HG03196 (cell line): ENCODE measurements around the gene IDH3B.
"Not testable (repeated sequence)": the region's sequence is repeated elsewhere in the genome, so short reads cannot be mapped to it uniquely, and the experiment has no call there.

ENCODE experiments used
- ATAC-seq: cut with Tn5 transposase; IDR thresholded peaks from one replicate; pipeline ENCODE4 v1.9.1; 2021; ENCODE audit not compliant: unreplicated experiment

The IDH3B gene

DNA sequence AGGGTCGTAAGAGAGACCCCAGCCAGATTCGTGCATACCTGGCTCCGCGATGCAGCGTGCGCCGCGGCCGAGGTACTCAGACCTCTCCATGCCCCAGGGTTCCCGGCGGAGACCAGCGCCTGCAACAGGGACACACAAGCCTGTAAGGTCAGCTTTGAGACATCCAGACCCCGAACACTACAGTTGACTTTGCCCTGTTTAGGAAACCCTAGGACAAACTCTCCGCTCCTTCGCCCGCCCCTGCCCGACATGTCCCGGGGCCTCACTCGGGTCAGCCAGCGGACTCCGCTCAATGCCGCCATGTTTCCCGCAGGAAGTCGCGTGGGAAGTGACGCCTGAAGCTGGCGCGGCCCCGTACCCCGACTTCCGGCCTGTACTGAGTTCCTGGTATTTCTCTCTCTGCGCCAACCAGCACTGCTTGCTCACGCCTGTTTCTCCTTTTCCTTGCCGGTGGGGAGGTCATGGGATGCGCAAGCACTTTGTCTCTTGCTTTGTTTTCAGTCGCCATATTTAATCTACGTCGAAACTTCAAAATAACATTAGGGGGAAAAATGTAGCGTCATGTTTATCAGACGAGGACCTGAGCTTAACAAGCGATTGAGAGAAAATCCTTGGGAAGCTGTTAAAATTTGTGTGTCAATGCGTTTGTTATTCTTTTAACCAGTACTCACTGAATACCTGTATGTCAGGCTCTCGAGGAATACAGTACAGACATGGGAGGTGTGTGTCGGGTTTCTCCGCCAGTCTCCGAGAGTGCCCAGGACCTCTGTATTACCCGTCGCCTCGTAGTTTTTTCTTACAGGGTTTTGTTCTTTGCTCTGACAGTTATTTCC is at the start of gene IDH3B:
TSS of gene IDH3B (minus strand) at position 330 of the 833 bp plus-strand sequence. CDS start at position 302, 28 bp downstream.
- peak; percentile 81 for ATAC-seq

DNA sequence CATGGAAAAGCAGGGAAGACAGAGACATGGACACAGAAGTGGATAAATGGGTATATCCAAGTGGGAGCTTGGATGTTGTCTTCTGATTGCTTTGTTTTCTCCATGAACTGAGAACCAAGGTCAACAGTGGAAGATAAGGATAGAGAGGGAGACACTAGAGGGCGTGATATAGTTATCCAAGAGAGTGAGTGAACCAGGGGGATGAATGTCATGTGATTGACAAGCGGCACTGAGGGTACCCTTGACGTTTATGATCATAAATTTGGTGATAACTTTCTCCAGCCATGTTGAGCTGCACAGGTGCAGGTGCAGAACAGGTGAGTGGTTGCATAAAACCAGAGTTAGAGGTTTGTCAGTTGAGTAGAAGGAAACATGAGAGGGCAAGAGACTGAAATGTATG is 49.3 kb upstream of the IDH3B start:
- ATAC-seq, result no peak

DNA sequence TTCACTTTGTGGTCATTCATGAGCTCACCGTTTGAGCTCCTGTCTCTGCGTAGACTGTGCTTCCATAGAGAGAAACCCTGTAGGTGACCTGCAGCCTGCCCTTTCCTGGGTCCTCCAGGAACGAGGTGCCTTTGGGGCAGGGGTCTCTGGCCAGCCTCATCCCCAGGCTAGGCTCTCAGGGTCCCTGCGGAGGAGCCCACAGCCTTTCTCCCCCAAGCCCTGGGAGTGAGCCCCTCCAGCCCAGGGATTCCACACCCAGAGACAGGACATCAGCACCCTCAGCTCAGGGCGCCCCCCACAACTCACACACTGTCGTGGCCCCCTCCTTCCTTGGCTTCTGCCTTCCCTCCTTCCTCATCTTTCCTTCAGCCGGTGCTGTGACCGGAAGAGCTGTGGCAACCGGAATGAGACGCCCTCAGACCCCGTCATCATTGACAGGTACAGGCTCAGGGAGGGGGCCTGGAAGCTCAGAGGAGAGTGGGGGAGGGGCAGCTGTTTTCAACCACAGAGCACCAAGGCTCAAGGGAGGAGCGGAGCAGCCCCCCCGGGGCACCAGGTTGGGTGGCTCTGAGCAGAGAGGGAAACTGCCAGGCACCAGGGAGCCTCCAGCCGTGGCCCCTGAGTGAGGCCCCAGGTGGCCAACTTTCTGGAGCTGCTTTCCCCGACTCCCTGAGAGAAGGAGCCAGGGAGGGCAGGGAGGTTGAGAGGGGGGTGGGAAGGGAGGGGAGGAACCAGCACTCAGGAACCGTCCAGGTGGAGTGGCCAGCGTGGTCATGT is 45.4 kb upstream of the IDH3B start:
- ATAC-seq, result no peak

DNA sequence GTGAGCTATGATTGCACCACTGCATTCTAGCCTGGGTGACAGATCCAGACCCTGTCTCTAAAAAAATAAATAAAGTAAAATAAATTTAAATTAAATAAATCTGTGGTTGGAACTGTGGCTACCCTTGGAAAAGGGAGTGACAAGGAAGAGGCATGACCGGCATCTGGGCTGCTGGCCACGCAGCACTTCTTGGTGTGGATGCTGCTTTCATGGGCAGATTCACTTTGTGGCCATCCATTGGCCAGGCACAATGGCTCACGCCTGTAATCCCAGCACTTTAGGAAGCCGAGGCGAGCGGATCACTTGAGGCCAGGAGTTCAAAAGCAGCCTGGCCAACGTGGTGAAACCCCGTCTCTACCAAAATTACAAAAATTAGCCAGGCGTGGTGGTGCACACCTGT is 44.6 kb upstream of the IDH3B start:
- no peak for ATAC-seq

DNA sequence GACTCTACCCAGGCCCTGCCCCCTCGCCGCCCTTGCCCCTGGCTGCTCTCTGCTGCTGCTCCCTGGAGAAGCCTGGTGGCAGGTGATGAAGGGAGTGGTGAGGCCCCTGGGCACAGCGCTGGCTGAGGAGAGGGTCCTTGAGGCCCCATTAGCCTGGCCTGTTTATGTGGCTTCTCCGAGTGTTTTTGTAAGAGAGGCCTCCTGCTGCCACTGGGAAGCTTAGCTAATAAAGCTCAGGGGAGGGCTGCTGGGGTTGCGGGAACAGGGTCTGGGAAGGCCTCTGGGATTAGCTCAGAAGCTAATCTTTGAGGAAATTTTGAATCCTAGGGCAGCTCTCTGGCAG is 44.0 kb upstream of the IDH3B start:
- ATAC-seq, result no peak

DNA sequence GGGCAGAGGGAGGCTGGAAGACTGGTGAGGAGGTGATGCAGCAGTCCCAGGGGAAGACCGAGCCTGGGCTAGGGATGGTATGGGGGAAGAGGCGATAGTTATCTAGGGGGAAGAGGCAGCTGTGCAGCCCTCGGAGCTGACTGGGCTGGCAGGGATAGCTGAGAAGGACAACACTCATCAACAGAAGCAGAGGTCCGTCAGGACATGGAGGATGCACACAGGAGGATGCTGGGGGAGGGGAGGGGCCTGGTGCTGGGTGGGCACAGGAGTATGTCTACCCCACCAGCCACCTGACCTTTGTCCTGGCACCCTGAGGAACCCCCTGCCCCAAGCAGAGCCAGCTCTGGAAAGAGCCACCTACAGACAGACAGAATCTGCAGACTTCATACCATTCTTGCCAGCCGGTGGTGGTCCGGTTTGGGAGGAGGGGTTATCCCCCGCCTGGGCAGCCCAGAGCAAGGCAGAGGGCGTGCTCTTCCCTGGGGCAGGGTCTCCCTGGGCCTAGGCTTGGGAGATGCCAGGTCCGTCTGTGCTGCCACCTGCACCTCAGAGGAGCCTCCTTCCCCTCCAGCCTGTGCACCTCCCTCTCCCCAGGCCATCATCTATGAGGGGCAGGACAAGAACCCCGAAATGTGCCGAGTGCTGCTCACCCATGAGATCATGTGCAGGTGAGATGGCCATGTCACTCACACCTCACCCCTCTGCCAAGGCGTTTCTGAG is 43.5 kb upstream of the IDH3B start:
- no peak for ATAC-seq

DNA sequence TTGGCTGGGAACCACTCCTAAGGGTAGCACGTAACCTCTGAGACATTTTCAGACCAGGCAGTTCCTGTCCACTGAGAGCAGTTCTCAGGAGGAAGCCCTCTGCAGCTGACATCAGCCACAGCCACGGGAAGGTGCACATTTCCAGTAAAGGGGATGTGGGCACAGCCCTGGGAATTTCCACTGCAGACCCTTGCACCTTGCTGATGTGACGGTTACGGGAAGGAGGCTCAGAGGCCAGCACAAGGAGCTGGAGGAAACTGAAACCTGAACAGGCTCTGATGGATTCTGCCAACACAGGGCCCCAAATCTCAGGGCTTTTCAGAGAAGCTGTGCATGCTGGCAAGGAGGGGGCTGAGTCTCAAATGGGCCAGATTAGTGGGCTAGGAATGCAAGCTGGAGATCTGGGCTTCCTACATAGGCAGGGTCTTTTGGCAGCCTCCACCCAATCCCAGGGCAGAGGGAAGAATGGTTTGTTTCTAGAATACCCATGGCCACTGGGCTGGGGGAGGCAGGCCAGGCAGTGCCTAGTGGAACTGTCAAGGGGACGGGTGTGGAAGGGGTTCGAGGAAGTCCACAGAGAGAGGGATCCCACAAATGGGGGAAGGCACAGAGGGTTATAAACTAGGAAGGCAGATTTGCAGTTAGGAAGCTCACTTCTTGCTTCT is 42.8 kb upstream of the IDH3B start:
- no peak for ATAC-seq

DNA sequence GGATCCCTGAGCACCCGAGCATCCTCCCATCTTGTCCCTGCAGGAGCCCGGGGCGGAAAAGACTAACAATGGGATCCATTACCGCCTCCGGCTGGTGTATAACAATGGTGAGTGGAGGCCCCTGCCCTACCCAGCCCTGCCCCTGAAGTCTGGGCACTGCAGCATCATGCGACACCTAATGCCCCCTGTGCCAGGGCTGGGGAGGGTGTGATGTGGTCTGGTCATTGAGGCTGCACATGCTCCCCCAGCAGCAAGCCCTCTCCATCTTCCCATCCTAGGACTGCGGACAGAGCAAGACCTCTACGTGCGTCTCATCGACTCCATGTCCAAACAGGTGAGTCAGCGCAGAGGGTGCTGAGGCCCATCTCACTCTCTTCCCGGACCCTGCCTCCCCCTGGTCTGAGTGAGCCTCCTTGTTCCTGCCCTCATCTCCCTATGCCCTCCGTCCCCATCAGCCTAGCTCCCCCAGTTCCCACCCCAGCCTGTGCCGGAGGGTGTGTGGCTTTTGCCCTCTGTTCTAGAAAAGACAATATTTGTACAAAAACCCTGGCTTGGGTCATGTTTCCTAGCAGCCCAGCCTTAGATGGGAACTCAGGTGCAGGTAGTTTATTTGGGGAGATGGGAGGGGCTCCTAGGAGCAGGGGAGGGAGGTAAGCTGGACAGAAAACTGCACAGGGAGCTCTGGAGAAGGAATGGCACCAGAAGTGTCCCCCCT is 42.1 kb upstream of the IDH3B start:
- no peak for ATAC-seq

DNA sequence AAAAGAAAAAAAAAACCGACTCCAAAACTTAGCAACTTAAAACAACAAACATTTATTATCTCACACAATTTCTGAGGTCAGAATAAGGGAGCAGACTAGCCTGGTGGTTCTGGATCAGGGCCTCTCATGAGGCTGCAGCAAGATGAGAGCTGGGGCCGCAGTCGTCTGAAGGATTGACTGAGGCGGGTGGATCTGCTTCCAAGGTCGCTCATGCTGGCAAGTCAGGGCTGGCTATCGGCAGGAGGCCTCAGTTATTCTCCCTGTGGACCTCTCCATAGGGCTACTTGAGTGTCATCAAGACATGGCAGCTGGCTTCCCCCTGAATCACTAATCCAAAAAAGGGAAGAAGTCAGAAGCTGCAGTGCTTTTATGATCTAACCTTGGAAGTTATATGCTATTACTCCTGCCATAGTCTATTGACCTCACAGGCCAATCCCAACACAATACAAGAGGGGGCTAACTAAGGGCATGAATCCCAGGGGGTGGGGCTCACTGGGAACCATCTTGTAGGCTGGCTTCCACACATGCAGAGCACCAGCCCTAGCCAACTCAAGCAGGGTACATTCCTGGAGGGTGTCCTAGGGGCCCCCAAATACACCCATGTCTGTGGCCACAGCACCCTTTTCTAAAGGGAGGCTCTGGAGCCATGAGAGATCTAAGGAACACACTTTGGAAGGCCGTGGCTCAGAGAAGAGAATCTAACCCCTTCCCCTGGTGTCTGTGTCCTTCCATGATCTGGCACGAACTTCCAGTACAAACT is 39.9 kb upstream of the IDH3B start:
- no peak for ATAC-seq

DNA sequence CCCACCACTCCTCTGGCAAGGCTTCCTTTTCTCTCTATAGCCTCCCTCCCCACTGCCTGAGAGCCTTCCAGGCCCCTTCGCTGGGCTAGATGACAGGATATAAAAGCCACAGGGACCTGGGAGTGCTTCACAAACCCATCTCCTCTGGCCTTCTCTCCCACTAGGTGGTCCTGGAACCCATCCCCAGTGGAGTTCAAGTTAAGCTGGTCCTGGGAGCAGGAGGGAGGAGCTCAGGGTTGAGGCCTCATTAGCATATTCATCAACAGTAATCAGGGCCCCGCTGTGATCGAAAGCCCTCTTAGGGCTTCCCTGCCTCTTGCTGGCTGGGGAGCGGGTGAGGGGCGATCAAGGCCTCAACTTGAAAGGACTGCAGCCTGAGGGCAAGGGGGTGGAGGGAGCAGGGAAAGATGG is 37.7 kb upstream of the IDH3B start:
- no peak for ATAC-seq

DNA sequence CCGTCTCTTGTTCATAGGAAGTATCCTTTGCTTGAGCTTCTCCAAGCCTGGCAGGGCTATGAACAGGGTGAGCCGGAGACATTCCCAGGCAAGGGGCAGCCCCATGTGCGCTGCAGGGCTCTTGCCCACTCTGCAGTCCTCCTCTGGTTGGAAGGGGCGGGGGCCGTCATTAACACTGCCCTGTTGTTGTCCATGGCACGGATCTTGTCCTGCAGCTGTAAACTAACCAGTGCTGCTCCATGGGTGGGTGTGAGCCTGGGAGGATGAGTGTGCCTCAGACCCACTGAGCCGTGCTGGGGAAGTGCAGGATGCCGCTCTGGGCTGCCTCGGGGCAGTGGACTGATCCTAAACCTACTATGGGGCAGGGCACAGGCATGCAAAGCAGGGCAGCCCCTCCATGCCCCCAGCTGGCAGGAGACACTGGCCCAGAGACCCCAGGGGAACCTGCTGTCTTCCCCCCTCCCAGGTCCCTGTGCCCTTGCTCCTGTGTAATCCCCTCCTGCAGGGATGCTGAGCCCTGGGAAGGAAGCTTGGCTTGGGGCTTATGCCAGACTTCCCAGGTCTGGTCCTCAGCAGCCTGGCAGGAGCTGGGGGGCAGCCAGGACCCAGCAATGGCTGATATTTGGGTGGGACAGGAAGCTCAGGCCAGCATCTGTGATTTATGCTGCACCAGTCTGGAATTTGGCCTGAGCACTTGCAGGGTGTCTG is 37.1 kb upstream of the IDH3B start:
- no peak for ATAC-seq

DNA sequence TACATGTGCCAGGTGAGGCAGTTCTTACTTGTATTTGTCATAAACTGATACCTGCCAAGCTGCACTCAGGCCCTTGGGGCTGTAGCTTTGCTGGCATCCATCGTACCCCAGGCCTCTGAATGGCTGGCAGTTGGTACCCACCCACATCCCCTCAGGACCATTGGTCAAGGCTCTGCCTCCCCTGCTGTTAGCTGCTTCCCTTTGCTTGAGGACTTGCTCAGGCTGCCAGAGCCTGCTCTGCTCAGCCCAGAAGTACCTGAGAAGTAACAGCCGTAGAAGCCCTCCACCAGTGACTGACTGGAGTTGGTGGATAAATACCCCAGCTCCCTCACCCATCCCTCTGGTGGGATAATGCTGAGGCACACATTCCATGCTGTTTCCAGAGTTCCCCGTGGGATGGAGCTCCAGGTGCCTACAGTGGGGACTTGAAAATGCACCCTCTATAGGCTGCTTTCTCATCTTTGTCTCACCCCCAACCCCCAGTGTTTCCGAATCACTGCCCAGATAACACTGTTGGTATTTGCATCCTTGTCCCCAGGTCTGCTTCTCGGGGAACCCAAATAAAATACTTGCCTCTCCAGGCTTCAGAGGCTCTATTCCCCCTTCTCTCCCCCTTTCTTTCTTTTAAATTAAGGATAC is 35.9 kb upstream of the IDH3B start:
- ATAC-seq, result no peak

DNA sequence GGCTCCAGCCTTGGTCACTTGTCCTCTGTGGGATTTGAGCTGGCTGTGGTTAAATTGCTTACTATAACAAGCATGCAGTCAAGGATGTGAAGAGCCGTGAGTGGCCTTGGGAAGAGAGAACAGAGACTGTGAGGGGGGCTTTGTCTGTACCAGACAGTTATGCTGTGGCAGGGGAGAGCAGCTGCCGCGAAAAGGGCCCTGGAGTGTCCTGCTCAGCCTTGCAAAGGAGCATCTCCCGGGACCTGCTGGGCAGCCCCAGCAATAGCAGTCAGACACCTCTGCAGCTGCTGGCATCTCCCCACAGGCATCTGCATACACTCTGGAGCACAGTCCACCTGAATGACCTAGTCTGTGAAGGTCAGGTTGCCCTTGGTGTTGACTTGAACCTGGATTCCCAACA is 34.9 kb upstream of the IDH3B start:
- no peak for ATAC-seq

DNA sequence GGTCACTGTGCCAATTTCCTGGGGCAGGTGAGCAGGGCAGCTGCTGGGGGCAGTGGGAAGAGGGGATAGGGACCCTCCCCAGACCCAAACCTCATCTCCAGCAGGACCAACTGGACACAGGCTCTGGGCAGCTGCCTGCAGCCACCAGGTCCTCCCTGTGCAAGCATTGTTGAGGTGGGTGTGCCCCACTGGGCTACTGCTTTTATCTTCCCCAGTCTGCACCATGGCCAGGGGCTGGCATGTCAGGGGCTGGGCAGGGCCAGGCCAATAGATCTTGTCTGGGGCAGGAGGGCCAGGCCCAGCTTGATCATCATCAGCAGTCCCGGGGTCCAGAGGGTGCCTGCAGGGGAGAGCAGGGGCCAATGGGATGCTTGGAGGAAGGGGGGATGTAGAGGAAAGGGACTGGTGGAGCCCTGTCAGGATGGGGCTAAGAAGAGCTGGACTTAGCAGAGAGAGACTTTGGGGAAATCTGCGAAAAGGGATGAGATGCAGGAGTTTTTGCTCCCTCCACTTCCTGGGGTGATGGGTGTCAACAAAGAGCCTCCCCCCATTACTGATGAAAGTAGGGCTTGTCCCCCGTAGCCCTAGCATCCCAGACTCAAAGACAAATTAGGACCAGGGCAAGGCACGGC is 34.3 kb upstream of the IDH3B start:
- no peak for ATAC-seq

DNA sequence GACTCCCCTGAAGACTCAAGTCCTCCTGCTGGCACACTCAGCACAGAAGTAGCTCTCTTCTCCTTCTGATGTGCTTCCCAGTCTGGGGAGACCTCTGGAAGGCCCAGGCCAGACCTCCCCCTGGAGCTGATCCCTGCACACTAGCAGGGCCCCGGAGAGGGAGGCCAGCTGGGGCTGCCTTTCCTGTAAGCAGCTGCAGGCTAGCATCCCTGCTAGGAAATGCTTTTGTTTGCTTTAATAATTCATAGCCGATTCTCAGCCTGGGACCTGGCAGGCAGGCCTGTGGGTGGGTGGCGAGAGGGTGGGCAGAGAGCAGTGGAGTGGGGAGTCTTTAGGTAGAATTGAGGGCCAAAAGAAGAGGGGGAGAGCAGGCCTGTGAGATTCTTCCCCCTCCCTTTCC is 33.8 kb upstream of the IDH3B start:
- no peak for ATAC-seq

DNA sequence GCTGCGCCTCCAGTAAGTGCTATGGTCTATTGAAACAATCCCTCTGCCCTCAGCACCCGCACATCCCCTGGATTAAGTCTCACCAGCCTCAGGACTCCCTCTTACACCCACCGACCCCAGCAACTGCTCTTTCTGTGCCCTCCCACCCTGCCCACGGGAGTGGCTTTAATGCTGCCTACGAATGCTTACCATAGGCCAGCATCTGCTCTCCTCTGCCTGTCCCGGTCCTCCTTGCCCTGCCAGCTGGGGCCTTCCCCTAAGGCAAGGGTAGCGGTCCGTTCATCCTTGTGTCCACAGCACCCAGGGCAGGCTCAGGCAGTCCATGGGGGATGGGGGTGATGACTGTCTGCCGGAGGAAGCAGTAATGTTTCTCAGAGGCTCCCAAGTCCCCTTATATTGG is 32.6 kb upstream of the IDH3B start:
- ATAC-seq, result no peak

DNA sequence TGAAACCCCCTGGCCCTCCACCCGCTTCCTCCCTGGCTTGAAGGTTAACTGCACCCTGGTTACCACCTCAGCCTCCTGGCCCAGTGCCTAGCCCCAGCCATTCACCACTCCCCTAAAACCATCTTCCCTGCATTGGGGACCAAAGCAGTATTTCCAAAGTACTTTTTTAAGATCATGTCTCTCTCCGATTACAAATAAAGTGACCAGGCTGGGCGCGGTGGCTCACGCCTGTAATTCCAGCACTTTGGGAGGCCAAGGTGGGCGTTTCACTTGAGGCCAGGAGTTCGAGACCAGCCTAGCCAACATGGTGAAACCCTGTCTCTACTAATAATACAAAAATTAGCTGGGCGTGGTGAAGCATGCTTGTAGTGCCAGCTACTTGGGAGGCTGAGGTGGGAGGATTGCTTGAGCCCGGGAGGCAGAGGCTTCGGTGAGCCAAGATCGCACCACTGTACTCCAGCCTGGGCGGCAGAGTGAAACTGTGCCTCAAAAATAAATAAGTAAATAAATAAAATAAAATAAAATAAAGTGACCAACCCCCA is 32.0 kb upstream of the IDH3B start:
- ATAC-seq, result not testable (repeated sequence)
